ENCODE measurements around the gene FAM216B.
A peak's percentile ranks its signal among the peaks of the same experiment; 100 is the strongest.

FAM216B gene

GRCh38 chr13:42788601-42789000 lies 7.2 kb downstream of the FAM216B start:
- FAIRE-seq (no peak), DNase-seq (ENCODE audit: insufficient read length) (no peak)
- TF ChIP-seq POLR2A (IDR thresholded peaks at IDR 0.05; ENCODE audit: low read depth, low read length) (no peak), TAF1 (IDR thresholded peaks at IDR 0.05; ENCODE audit: borderline replicate concordance, low read depth, low read length) (no peak), POLR2AphosphoS5 (IDR thresholded peaks at IDR 0.05; ENCODE audit: low read depth, low read length) (no peak)

DNA sequence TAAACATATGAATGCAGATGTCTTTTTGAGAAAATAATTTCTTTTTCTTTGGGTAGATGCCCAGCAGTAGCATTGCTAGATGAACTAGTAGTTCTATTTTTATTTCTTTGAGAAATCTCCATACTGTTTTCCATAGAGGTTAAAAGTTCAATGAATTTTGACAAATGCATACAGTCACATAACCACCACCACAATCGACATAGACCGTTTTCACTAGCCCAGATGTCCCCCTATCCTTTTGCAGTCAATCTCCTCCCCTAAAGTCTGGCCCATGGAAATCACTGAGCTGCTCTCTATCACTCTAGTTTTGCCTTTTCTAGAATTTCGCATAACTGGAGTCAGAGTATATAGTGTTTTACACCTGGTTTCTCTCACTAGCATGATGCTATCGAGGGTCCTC lies 10.8 kb downstream of the FAM216B start:
- DNase-seq (ENCODE audit: insufficient read length) = no peak
- no peak for FAIRE-seq
- TF ChIP-seq TAF1 (IDR thresholded peaks at IDR 0.05; ENCODE audit: borderline replicate concordance, low read depth, low read length) (no peak), POLR2A (IDR thresholded peaks at IDR 0.05; ENCODE audit: low read depth, low read length) (no peak)

- FAIRE-seq = no peak
- TF ChIP-seq POLR2A (IDR thresholded peaks at IDR 0.05; ENCODE audit: low read depth, low read length) (no peak), TAF1 (IDR thresholded peaks at IDR 0.05; ENCODE audit: borderline replicate concordance, low read depth, low read length) (no peak), POLR2AphosphoS5 (IDR thresholded peaks at IDR 0.05; ENCODE audit: low read depth, low read length) (no peak)
- DNase-seq (ENCODE audit: insufficient read length) = no peak
Observed at GRCh38 chr13:42794577-42795275, 13.3 kb downstream of the FAM216B start.

DNA sequence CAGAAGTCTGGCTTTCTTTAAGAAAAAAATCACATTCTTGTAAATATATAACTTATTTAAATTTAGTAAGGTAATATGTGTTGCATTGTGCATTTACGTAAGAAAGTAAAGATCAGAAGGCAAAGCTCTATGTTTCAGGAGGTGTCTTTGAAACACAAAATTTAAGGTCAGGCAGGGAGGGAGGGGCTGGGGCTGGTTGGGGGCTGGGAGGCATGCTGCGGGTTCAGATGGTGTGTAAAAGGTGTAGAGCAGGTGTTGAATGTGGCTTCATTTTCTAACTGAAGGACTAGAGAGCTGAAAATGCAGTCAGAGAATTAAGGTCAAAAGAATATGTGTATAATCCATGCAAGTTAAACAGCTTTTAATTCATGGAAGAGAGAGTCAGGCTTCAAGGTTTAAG lies 14.3 kb downstream of the FAM216B start:
- no peak for TF ChIP-seq POLR2AphosphoS5 (IDR thresholded peaks at IDR 0.05; ENCODE audit: low read depth, low read length)
- no peak for TF ChIP-seq TAF1 (IDR thresholded peaks at IDR 0.05; ENCODE audit: borderline replicate concordance, low read depth, low read length)
- no peak for TF ChIP-seq POLR2A (IDR thresholded peaks at IDR 0.05; ENCODE audit: low read depth, low read length)
- no peak for DNase-seq (ENCODE audit: insufficient read length)
- FAIRE-seq = no peak

DNA sequence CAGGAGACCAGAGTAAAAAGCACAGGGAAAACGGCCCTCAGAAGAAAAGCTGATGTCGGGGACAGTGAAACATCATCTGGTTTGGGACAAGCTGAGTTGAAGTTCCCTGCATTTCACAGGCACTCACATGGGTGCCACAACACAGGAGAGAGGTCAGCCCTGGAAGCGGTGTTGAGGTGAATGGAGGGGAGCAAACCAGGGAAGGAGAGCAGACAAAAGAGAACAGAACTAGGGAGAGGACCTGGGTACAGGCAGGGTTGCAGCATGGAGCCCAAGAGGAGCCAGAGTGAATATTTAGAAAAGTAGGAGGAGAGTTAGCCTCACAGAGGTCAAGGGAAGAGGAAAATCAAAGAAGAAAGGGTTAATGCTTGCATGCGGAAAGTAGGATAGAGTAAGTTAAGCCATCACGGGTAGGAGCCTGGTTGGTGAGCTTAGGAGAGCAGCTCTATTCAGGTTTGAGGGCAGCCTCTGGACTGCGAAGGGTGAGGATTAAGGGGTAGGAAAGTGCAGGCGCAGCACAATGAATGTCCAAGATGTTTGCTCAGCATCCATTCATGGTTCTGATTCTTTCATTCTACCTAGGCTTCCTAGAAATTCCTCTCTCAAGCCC lies 15.5 kb downstream of the FAM216B start:
- DNase-seq (ENCODE audit: insufficient read length) = no peak
- FAIRE-seq = no peak
- TF ChIP-seq TAF1 (IDR thresholded peaks at IDR 0.05; ENCODE audit: borderline replicate concordance, low read depth, low read length) (no peak), POLR2A (IDR thresholded peaks at IDR 0.05; ENCODE audit: low read depth, low read length) (no peak), POLR2AphosphoS5 (IDR thresholded peaks at IDR 0.05; ENCODE audit: low read depth, low read length) (no peak)

GRCh38 chr13:42798118-42798517 lies 16.7 kb downstream of the FAM216B start:
- DNase-seq (ENCODE audit: insufficient read length) (no peak), FAIRE-seq (no peak)
- TF ChIP-seq POLR2AphosphoS5 (IDR thresholded peaks at IDR 0.05; ENCODE audit: low read depth, low read length) = no peak

GRCh38 chr13:42800109-42800643 lies 18.8 kb downstream of the FAM216B start:
- no peak for FAIRE-seq
- TF ChIP-seq POLR2A (IDR thresholded peaks at IDR 0.05; ENCODE audit: low read depth, low read length) (no peak), POLR2AphosphoS5 (IDR thresholded peaks at IDR 0.05; ENCODE audit: low read depth, low read length) (no peak), TAF1 (IDR thresholded peaks at IDR 0.05; ENCODE audit: borderline replicate concordance, low read depth, low read length) (no peak)
- no peak for DNase-seq (ENCODE audit: insufficient read length)

DNA sequence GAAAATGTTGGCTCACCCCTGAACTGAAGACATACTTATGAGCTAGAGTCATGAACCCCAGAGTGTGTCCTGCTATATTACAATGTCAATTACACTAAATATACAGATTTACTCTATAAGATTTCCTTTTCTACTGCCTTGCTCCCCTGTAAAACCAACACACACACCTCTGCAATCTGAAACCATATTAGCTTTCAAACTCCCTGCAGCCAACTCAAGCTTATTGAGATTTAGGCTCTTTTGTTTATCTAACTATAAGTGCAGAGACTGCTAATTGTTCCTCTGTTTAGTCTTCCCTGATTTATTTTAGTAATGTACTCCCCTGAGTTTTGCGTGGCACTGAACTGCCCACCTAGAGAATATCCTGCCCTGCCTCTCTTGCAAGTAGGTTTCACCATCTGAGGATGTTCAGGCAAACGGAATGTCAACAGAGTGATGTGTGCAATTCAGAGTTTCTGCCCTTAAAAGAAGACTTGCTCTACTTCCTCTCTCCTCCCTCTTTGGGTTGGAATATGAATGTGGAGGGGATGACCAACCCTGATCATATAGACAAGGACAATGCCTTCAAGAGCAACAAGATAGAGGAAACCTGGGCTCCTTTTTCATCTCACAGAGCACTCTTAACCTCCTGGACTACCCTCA lies 22.3 kb downstream of the FAM216B start:
- peak; percentile 79 for FAIRE-seq
- no peak for DNase-seq (ENCODE audit: insufficient read length)
- TF ChIP-seq TAF1 (IDR thresholded peaks at IDR 0.05; ENCODE audit: borderline replicate concordance, low read depth, low read length) = no peak
- TF ChIP-seq POLR2AphosphoS5 (IDR thresholded peaks at IDR 0.05; ENCODE audit: low read depth, low read length) = no peak
- TF ChIP-seq POLR2A (IDR thresholded peaks at IDR 0.05; ENCODE audit: low read depth, low read length) = no peak

- FAIRE-seq (peak; percentile 86), DNase-seq (ENCODE audit: insufficient read length) (no peak)
- TF ChIP-seq POLR2A (IDR thresholded peaks at IDR 0.05; ENCODE audit: low read depth, low read length) (no peak), POLR2AphosphoS5 (IDR thresholded peaks at IDR 0.05; ENCODE audit: low read depth, low read length) (no peak), TAF1 (IDR thresholded peaks at IDR 0.05; ENCODE audit: borderline replicate concordance, low read depth, low read length) (no peak)
Observed at GRCh38 chr13:42804244-42804874, 23.0 kb downstream of the FAM216B start.

DNA sequence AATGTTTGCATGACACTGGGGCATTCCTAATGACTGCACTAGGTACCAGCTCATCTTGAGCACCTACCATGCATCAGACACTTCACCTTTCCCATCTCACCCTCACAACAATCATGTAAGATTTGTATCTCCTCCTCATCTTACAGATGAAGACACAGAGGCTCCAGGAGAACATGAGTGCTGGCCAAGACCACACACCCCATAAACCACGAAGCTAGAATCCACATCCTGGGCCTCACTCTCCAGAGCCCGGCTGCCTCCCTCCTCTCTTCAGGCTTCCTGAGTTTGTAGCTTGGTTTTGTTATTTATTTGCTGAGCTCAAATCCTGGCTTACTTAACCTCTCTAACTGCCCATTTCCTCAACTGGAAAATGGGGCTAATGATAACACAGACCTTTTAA lies 25.9 kb downstream of the FAM216B start:
- FAIRE-seq (peak; percentile 69), DNase-seq (ENCODE audit: insufficient read length) (no peak)
- TF ChIP-seq POLR2AphosphoS5 (IDR thresholded peaks at IDR 0.05; ENCODE audit: low read depth, low read length) (no peak), TAF1 (IDR thresholded peaks at IDR 0.05; ENCODE audit: borderline replicate concordance, low read depth, low read length) (no peak), POLR2A (IDR thresholded peaks at IDR 0.05; ENCODE audit: low read depth, low read length) (no peak)

- DNase-seq (ENCODE audit: insufficient read length) (no peak), FAIRE-seq (no peak)
- TF ChIP-seq TAF1 (IDR thresholded peaks at IDR 0.05; ENCODE audit: borderline replicate concordance, low read depth, low read length) (no peak), POLR2AphosphoS5 (IDR thresholded peaks at IDR 0.05; ENCODE audit: low read depth, low read length) (no peak), POLR2A (IDR thresholded peaks at IDR 0.05; ENCODE audit: low read depth, low read length) (no peak)
Observed at GRCh38 chr13:42807866-42808265, 26.5 kb downstream of the FAM216B start.

Measured in GM12892 (cell line).